Naive thymus-derived CD4-positive, alpha-beta T cell (primary cell): Measurements from ENCODE around the gene MARCHF5. TPM values are rescaled to one million over a fixed set of nuclear protein-coding genes. Genes with fewer than 3 reads are reported as not detected.

Experiments
- ATAC-seq: fragments of 150-1000 bp; cut with Tn5 transposase; 2 replicates; pipeline ENCODE4 v1.10.0; 2021; ENCODE audit warnings: mild to moderate bottlenecking, moderate library complexity
- CTCF ChIA-PET: fragments of 350-600 bp; sonication (Branson Sonifier 250); formaldehyde crosslinking; loops from one replicate; lab custom pipeline; 2021; ENCODE audit warnings: antibody characterized with exemption; lab: Charles Lee
- POLR2A ChIA-PET: fragments of 350-600 bp; sonication (Branson Sonifier 250); formaldehyde crosslinking; loops from one replicate; lab custom pipeline; 2021; ENCODE audit warnings: antibody characterized with exemption, inconsistent platforms; lab: Charles Lee
- DNase-seq, 9 donors: peaks; one replicate each; pipeline versions ENCODE4 v3.0.0 to v3.0.0-alpha.2; 2020 to 2022; ENCODE audit warnings: mixed read lengths in 1 of 9
- H3K27ac ChIP-seq: one replicate; pipeline ENCODE4 v1.7.0; 2013; ENCODE audit warnings: mild to moderate bottlenecking, low read depth, low read length, moderate library complexity
- H3K27me3 ChIP-seq, 2 donors: one replicate each; pipeline ENCODE4 v1.7.0; 2013; ENCODE audit warnings: low read length in 2 of 2, mild to moderate bottlenecking in 2 of 2, moderate library complexity in 2 of 2; ENCODE audit not compliant: control insufficient read depth in 2 of 2, insufficient read depth in 2 of 2
- H3K36me3 ChIP-seq, 3 experiments: 1 replicate in 2 of 3; 2 replicates in 1 of 3; pipeline ENCODE4 v1.7.0; 2013; ENCODE audit warnings: low read length in 3 of 3, mild to moderate bottlenecking in 3 of 3, moderate library complexity in 1 of 3; ENCODE audit not compliant: insufficient read depth in 3 of 3, control insufficient read depth in 2 of 3
- H3K4me1 ChIP-seq, 2 donors: one replicate each; pipeline ENCODE4 v1.7.0; 2013; ENCODE audit warnings: low read length in 2 of 2, mild to moderate bottlenecking in 2 of 2, moderate library complexity in 1 of 2; ENCODE audit not compliant: control insufficient read depth in 2 of 2, insufficient read depth in 2 of 2
- H3K4me3 ChIP-seq: 2 replicates; pipeline ENCODE4 v1.7.0; 2013; ENCODE audit warnings: mild to moderate bottlenecking, low read length
- H3K9me3 ChIP-seq, 3 experiments: 1 replicate in 2 of 3; 2 replicates in 1 of 3; pipeline ENCODE4 v1.7.0; 2013; ENCODE audit warnings: low read length in 3 of 3; ENCODE audit not compliant: control insufficient read depth in 2 of 3
- H3K27ac Mint-ChIP-seq, 9 donors: one replicate each; pipeline ENCODE4 v1.8.0; 2020 to 2022; ENCODE audit warnings: mixed read lengths in 9 of 9, mild to moderate bottlenecking in 8 of 9, moderate library complexity in 5 of 9, inconsistent platforms in 2 of 9
- H3K27me3 Mint-ChIP-seq, 5 donors: one replicate each; pipeline ENCODE4 v1.8.0; 2021 to 2022; ENCODE audit warnings: mixed read lengths in 5 of 5, mild to moderate bottlenecking in 1 of 5
- H3K36me3 Mint-ChIP-seq, 5 donors: one replicate each; pipeline ENCODE4 v1.8.0; 2020 to 2022; ENCODE audit warnings: mixed read lengths in 5 of 5, mild to moderate bottlenecking in 3 of 5, inconsistent platforms in 1 of 5
- H3K4me1 Mint-ChIP-seq, 7 donors: one replicate each; pipeline ENCODE4 v1.8.0; 2020 to 2022; ENCODE audit warnings: mixed read lengths in 7 of 7, mild to moderate bottlenecking in 3 of 7, inconsistent platforms in 1 of 7
- H3K4me3 Mint-ChIP-seq, 10 donors: one replicate each; pipeline ENCODE4 v1.8.0; 2020 to 2022; ENCODE audit warnings: mild to moderate bottlenecking in 10 of 10, mixed read lengths in 10 of 10, moderate library complexity in 6 of 10, inconsistent platforms in 2 of 10
- H3K9me3 Mint-ChIP-seq, 11 donors: one replicate each; pipeline ENCODE4 v1.8.0; 2020 to 2022; ENCODE audit warnings: mixed read lengths in 11 of 11, mild to moderate bottlenecking in 4 of 11, inconsistent platforms in 1 of 11, moderate library complexity in 1 of 11
- intact Hi-C, 2 donors: fragments of 100-400 bp; cut with micrococcal nuclease; formaldehyde crosslinking; loops; one replicate each; pipeline ENCODE4 v1.15.1; 2023
- polyA plus RNA-seq, 2 donors: library from polyadenylated mRNA; unstranded; fragments of 300-500 nt; fragmentation: Illumina TruSeq; gene quantifications; one replicate each; pipeline ENCODE4 v1.2.3, GENCODE V29; 2021
- total RNA-seq, 6 experiments: library from RNA in 5 of 6; stranded (reverse) in 5 of 6; gene quantifications; 1 replicate in 5 of 6; 2 replicates in 1 of 6; pipeline ENCODE4 v1.2.3 and lab custom pipeline; 2021 to 2026

MARCHF5 gene, protein sequence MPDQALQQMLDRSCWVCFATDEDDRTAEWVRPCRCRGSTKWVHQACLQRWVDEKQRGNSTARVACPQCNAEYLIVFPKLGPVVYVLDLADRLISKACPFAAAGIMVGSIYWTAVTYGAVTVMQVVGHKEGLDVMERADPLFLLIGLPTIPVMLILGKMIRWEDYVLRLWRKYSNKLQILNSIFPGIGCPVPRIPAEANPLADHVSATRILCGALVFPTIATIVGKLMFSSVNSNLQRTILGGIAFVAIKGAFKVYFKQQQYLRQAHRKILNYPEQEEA
- 10 to 100 TPM; 22.0 to 37.1 (median 33.8) TPM for total RNA-seq
- 10 to 100 TPM; 18.3 to 29.3 TPM for polyA plus RNA-seq
- total RNA-seq (lab: John Stamatoyannopoulos, UW): 24.6 reads per million, percentile 55 among the genes with 10 or more reads in this experiment

DNA sequence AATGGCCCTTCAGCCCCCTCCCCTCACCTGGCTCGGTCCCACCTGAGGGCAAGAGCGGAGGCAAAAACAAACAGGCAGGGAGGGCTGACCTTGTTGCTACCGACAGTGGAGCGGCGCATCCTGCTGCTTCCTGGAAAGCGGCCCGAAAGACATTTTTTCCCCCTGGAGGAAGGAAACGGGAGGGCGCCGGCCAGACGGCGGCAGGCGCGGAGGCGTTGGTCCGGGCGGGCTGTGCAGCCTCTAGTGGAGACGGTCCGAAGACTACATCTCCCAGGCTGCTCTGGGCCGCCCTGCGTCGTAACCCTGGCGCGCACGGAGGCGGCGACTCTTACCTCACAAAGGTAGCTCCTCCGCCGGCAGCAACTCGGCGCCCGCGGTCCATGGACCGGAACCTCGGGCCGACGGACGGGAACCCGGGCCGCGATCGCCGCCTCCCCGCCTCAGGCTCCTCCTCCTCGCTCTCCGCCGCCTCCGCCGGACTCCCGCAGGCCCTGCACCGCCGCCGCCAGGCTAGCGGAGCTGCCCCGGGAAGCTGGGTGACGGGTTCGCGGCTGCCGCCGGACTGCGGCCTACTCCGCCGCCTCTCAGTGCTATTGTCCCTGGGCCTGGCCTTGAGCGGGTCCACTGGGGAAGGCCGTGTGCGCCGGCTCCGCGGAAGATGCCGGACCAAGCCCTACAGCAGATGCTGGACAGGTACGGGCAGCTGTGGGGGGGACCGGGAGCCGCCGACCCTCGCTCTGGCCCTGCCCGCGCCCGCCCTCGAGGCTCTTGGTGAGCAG, at the start of gene MARCHF5, which contains the start of gene CPEB3:
Gene MARCHF5, plus strand, starts transcription at position 331 of the 779 bp plus-strand sequence. Its CDS starts 328 bp downstream, at position 659.
Gene CPEB3, minus strand, starts transcription at position 242 of the 779 bp plus-strand sequence. CDS start 50,728 bp downstream, outside the sequence.
- ChIA-PET POLR2A (interaction anchor here (0.5 to 2.1 kb wide), 9 partner anchors 30 to 1205 kb away, joined by 3 to 7 read pairs (median 4); partner anchors contain the start of genes BTAF1, IDE and TNKS2), CTCF (interaction anchor here (0.6 to 1.8 kb wide), 6 partner anchors 9 to 1409 kb away, joined by 3 to 7 read pairs (median 4); no protein-coding TSS in a partner anchor)
- Histone ChIP-seq H3K27me3 (no peaks in the 10 kb centered on the region), H3K27ac (peak within 1 kb of the TSS; percentile 90), H3K36me3 (peaks cover 0 to 12% (median 0%) of the 10 kb centered on the region in 3 experiments), H3K4me3 (peak within 1 kb of the TSS; percentile 90), H3K4me1 (peaks cover 0 to 6% of the 10 kb centered on the region in 2 donors), H3K9me3 (no peaks in the 10 kb centered on the region)
- intact Hi-C loops: loop anchor here (1.0 to 5.0 kb wide), 17 partner anchors 48 to 1420 kb away; partner anchors contain the start of genes BTAF1 (in 2 of the 2), IDE (in 2 of the 2), CEP55 (in 1 of the 2) and EXOC6 (in 1 of the 2)
- no peaks in the 10 kb centered on the region for H3K27me3 Mint-ChIP-seq
- H3K27ac Mint-ChIP-seq: peak within 1 kb of the TSS; percentile 75 to 96 (median 88)
- H3K36me3 Mint-ChIP-seq: peaks cover 0 to 8% (median 4%) of the 10 kb centered on the region in 5 donors
- DNase-seq: peak; percentile 77 to 92 (median 85)
- H3K9me3 Mint-ChIP-seq: no peaks in the 10 kb centered on the region
- H3K4me3 Mint-ChIP-seq: peak within 1 kb of the TSS; percentile 85 to 97 (median 95)
- peak; percentile 99 for ATAC-seq
- peaks cover 21 to 41% (median 31%) of the 10 kb centered on the region in 7 donors for H3K4me1 Mint-ChIP-seq

DNA sequence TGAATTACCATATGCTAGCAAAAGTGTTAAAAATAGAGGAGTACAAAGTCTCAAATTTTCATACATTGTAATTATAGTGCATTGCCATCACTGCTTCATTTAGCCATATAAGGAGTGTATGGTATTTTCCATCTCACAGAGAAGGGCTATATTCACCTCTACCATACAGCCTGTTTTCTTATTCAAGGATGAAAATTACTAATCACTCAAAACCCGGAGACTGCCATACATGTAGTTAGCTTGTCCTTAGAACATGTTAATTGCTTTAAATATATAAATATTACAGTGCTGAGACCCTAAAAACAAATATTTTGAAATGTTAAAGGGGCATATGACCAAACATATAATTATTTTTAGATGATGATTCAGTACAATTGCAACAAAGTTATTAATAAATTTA, 49.5 kb upstream of the MARCHF5 start:
- Histone ChIP-seq H3K36me3 (peaks cover 0 to 6% (median 0%) of the 10 kb centered on the region in 3 experiments), H3K4me1 (peaks cover 0 to 11% of the 10 kb centered on the region in 2 donors), H3K27ac (no peak overlapping the region), H3K9me3 (no peaks in the 10 kb centered on the region), H3K27me3 (no peaks in the 10 kb centered on the region), H3K4me3 (peak overlapping the region; percentile 78)
- POLR2A ChIA-PET: interaction anchor here (1.5 kb wide), 1 partner anchor 50 kb away, joined by 6 read pairs; the partner anchor contains the start of genes CPEB3 and MARCHF5
- Mint-ChIP-seq H3K4me3 (peak overlapping the region; percentile 88 to 99 (median 92)), H3K36me3 (peaks cover 0 to 19% (median 0%) of the 10 kb centered on the region in 5 donors), H3K4me1 (peaks cover 14 to 57% (median 31%) of the 10 kb centered on the region in 7 donors), H3K27me3 (peaks cover 0 to 37% (median 0%) of the 10 kb centered on the region in 5 donors), H3K27ac (peak overlapping the region in 2 of 9 donors; percentile 31 to 86), H3K9me3 (no peaks in the 10 kb centered on the region)
- intact Hi-C loops: loop anchor here (2.0 to 10.0 kb wide), 4 partner anchors 29 to 1253 kb away; partner anchors contain the start of genes BTAF1 (in 1 of the 2) and CEP55 (in 1 of the 2)
- ATAC-seq (no peak), DNase-seq (no peak)
- CTCF ChIA-PET: no interaction called here

DNA sequence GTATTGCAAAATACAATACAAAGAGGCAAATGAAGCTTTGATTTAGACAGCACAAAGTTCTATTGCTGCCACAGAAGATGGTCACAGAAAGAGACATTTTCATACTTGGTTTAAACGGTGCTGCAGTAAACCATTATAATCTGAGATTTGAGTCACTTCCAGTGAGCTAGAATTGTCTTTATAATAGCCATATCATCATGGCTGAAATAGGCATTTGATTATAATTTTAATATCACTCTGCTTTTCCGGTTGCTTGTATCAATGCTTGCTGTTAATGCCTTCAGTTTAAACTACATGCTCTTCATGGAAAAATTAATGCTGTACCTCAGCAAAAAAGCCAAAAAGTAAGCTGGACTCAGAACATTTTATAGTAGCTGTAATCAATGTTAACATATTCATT, 48.6 kb upstream of the MARCHF5 start:
- H3K4me3 Mint-ChIP-seq: peak overlapping the region in 8 of 10 donors; percentile 1 to 83 (median 56)
- CTCF ChIA-PET: no interaction called here
- POLR2A ChIA-PET: no interaction called here

DNA sequence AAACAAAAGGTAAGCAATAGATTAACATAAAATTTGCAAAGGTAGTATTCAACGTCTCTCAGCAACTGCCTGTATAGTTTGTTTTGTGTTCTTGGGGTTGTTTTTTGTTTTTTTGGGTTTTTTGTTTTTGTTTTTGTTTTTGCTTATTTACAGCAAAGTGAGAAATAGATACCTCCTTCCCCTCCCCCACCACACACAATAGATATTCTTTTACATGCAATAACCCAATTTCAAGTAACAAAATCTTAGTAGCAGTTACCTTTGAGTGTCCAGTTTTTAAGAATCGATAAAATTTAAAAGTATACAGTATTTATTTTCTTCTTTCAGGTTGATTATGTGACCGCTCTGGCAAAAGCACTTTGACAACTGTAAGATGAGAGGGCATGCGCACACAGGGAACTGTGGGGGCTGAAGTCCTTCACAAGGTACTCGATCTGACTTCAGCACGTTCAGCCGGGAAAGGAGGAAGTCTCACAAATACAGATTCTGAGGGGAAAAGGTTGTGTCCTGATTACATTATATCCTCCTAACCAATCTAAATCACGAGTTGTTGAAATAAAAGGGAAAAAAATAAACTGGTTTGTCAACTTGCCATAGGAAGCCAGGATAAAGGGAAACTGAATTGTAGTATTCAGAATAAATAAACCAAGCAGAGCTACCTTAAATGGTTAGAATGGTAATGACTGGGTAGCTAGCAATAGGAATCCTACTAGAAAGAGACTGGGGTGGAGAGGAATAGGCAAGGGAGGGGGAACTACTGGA, 47.9 kb upstream of the MARCHF5 start:
- Mint-ChIP-seq H3K27me3 (peaks cover 0 to 32% (median 0%) of the 10 kb centered on the region in 5 donors), H3K9me3 (no peaks in the 10 kb centered on the region), H3K36me3 (peaks cover 0 to 11% (median 0%) of the 10 kb centered on the region in 5 donors), H3K4me3 (peak overlapping the region; percentile 62 to 90 (median 77)), H3K27ac (peak overlapping the region in 5 of 9 donors; percentile 0 to 51 (median 11)), H3K4me1 (peaks cover 10 to 46% (median 27%) of the 10 kb centered on the region in 7 donors)
- CTCF ChIA-PET: no interaction called here
- Histone ChIP-seq H3K4me3 (peak overlapping the region; percentile 8), H3K27me3 (no peaks in the 10 kb centered on the region), H3K9me3 (no peaks in the 10 kb centered on the region), H3K36me3 (peaks cover 0 to 6% (median 0%) of the 10 kb centered on the region in 3 experiments), H3K27ac (no peak overlapping the region), H3K4me1 (peaks cover 0 to 11% of the 10 kb centered on the region in 2 donors)
- DNase-seq (peak in 7 of 9 donors; percentile 20 to 51 (median 44)), ATAC-seq (peak; percentile 63)
- POLR2A ChIA-PET: interaction anchor here (1.0 kb wide), 2 partner anchors 47 to 48 kb away, joined by 4 read pairs; partner anchors contain the start of genes CPEB3 and MARCHF5
- intact Hi-C loops: loop anchor here in 1 of 2 donors (1.0 to 10.0 kb wide), 5 partner anchors 48 to 1252 kb away; partner anchors contain the start of genes BTAF1, CEP55, CPEB3 and MARCHF5

More for the DNA sequence above, 48.6 kb upstream of the MARCHF5 start:
- Mint-ChIP-seq H3K27me3 (peaks cover 0 to 34% (median 0%) of the 10 kb centered on the region in 5 donors), H3K36me3 (peaks cover 0 to 15% (median 0%) of the 10 kb centered on the region in 5 donors), H3K9me3 (no peaks in the 10 kb centered on the region), H3K4me1 (peaks cover 14 to 52% (median 31%) of the 10 kb centered on the region in 7 donors), H3K27ac (peak overlapping the region in 2 of 9 donors; percentile 25 to 39)
- Histone ChIP-seq H3K4me3 (no peak overlapping the region), H3K36me3 (peaks cover 0 to 6% (median 0%) of the 10 kb centered on the region in 3 experiments), H3K4me1 (peaks cover 0 to 11% of the 10 kb centered on the region in 2 donors), H3K27ac (no peak overlapping the region), H3K9me3 (no peaks in the 10 kb centered on the region), H3K27me3 (no peaks in the 10 kb centered on the region)
- ATAC-seq (no peak), DNase-seq (no peak)
- intact Hi-C loops: loop anchor here in 1 of 2 donors (5.0 to 10.0 kb wide), 3 partner anchors 320 to 1252 kb away; partner anchors contain the start of genes BTAF1 and CEP55

DNA sequence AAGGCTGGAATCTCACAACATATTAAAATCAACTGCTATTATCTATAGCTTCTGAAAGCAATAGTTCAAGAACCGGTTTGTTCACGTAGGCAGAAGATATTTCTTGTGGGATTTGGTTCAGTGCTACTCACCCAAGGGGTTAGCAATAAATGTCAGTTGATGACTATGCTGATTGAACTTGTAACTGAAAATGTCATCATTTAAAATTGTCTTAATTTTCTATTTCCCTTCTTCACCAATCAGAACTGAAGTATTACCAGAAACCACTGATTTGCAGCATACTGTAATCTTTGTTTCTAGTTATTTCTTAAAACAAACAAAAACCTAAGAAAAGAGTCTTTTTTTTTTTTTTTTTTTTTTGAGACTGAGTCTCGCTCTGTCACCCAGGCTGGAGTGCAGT, 46.2 kb upstream of the MARCHF5 start:
- H3K4me1 Mint-ChIP-seq: peaks cover 0 to 31% (median 17%) of the 10 kb centered on the region in 7 donors
- Histone ChIP-seq H3K4me1 (peaks cover 0 to 3% of the 10 kb centered on the region in 2 donors), H3K36me3 (peaks cover 0 to 6% (median 0%) of the 10 kb centered on the region in 3 experiments), H3K27ac (no peak overlapping the region), H3K27me3 (no peaks in the 10 kb centered on the region), H3K9me3 (no peaks in the 10 kb centered on the region), H3K4me3 (no peak overlapping the region)
- ChIA-PET CTCF (no interaction called here), POLR2A (interaction anchor here (0.6 kb wide), 1 partner anchor 246 kb away, joined by 9 read pairs; no protein-coding TSS in a partner anchor)
- H3K36me3 Mint-ChIP-seq: peaks cover 0 to 5% (median 0%) of the 10 kb centered on the region in 5 donors
- no peak for ATAC-seq
- H3K27me3 Mint-ChIP-seq: peaks cover 0 to 22% (median 0%) of the 10 kb centered on the region in 5 donors
- H3K9me3 Mint-ChIP-seq: no peaks in the 10 kb centered on the region
- H3K4me3 Mint-ChIP-seq: peak overlapping the region in 1 of 10 donors; percentile 14
- no peak for DNase-seq
- H3K27ac Mint-ChIP-seq: no peak overlapping the region
- intact Hi-C loops: loop anchor here in 1 of 2 donors (5.0 to 10.0 kb wide), 3 partner anchors 322 to 1250 kb away; partner anchors contain the start of genes BTAF1 and CEP55
